Mucosa of descending colon (tissue), 3 donors: ENCODE measurements around the gene ZNF469. TPM values are rescaled to one million over a fixed set of nuclear protein-coding genes. Genes with fewer than 3 reads are reported as not detected.

ENCODE experiments used
- ATAC-seq: fragments of 200-7000 bp; cut with Tn5 transposase; one replicate; pipeline ENCODE4 v1.9.1; 2020; ENCODE audit warnings: mild to moderate bottlenecking, moderate library complexity
- DNase-seq, 3 donors: peaks; one replicate each; pipeline ENCODE4 v3.0.0-alpha.2; 2020
- H3K36me3 ChIP-seq: fragments of 200-600 bp; one replicate; pipeline ENCODE4 v1.8.0; 2021; ENCODE audit warnings: low read depth, mild to moderate bottlenecking
- H3K4me1 ChIP-seq: fragments of 200-600 bp; one replicate; pipeline ENCODE4 v1.8.0; 2021; ENCODE audit warnings: low read depth, mild to moderate bottlenecking
- H3K4me3 ChIP-seq: fragments of 200-600 bp; one replicate; pipeline ENCODE4 v1.8.0; 2021; ENCODE audit warnings: mild to moderate bottlenecking
- H3K9me3 ChIP-seq: fragments of 200-600 bp; one replicate; pipeline ENCODE4 v1.8.0; 2021; ENCODE audit warnings: mild to moderate bottlenecking
- CTCF ChIP-seq: fragments of 200-600 bp; IDR thresholded peaks from one replicate; pipeline ENCODE4 v1.8.0; 2022; ENCODE audit warnings: antibody characterized with exemption, mild to moderate bottlenecking
- intact Hi-C, 2 donors: fragments of 100-400 bp; cut with DNase I in 1 of 2; cut with micrococcal nuclease in 1 of 2; formaldehyde crosslinking; loops; one replicate each; pipeline versions ENCODE4 v1.11.0 to v1.11.1; 2022; cut with DNase I, micrococcal nuclease
- total RNA-seq, 3 donors: library from RNA; stranded (reverse); fragmentation: NEBNext Ultra II Directional in 2 of 3; extraction: Animal tissue kit (Norgen Biotek cat#: 25700) in 2 of 3; gene quantifications; one replicate each; pipeline versions ENCODE4 v1.2.1 to v1.2.4, GENCODE V29; 2021 to 2023
- donor health status: DM: no; HTN: no; CAD: no; lungs with moderate emphysema.
- donor health status: DM: no; HTN: no; CAD: no.
- donor health status: DM: no; HTN: yes; CAD: no.

The ZNF469 gene
- total RNA-seq, 3 donors from 2014 or later: 0.35 to 1.4 (median 0.51) TPM

- H3K9me3 ChIP-seq: no peaks in the 10 kb centered on the region
- DNase-seq (peak in 2 of 3 donors; percentile 7 to 34), ATAC-seq (no peak)
- H3K4me1 ChIP-seq: no peaks in the 10 kb centered on the region
- TF ChIP-seq CTCF: no peak
- intact Hi-C loops: no loop called here
- no peaks in the 10 kb centered on the region for H3K36me3 ChIP-seq
- no peak overlapping the region for H3K4me3 ChIP-seq
These were observed 41.0 kb upstream of the ZNF469 start for GRCh38 chr16:88341551-88342290.

- intact Hi-C loops: no loop called here
- DNase-seq: peak in 2 of 3 donors; percentile 4 to 27
- no peaks in the 10 kb centered on the region for H3K4me1 ChIP-seq
These were observed 40.3 kb upstream of the ZNF469 start for GRCh38 chr16:88342491-88342890.

GRCh38 chr16:88343271-88343791, 39.4 kb upstream of the ZNF469 start:
- ATAC-seq (no peak), DNase-seq (peak in 2 of 3 donors; percentile 1 to 8)
- Histone ChIP-seq H3K9me3 (no peaks in the 10 kb centered on the region), H3K36me3 (no peaks in the 10 kb centered on the region), H3K4me3 (no peak overlapping the region), H3K4me1 (no peaks in the 10 kb centered on the region)
- no peak for TF ChIP-seq CTCF
- intact Hi-C loops: no loop called here

More at GRCh38 chr16:88342491-88342890, 40.3 kb upstream of the ZNF469 start:
- no peak for ATAC-seq
- no peak for TF ChIP-seq CTCF
- no peaks in the 10 kb centered on the region for H3K36me3 ChIP-seq
- H3K4me3 ChIP-seq: no peak overlapping the region
- H3K9me3 ChIP-seq: no peaks in the 10 kb centered on the region

- DNase-seq (peak in 1 of 3 donors; percentile 39), ATAC-seq (no peak)
- TF ChIP-seq CTCF: no peak
- intact Hi-C loops: no loop called here
- H3K4me1 ChIP-seq: no peaks in the 10 kb centered on the region
- H3K4me3 ChIP-seq: no peak overlapping the region
- no peaks in the 10 kb centered on the region for H3K36me3 ChIP-seq
- H3K9me3 ChIP-seq: no peaks in the 10 kb centered on the region
These were observed 38.2 kb upstream of the ZNF469 start for GRCh38 chr16:88344411-88345030.

GRCh38 chr16:88345031-88345720, 37.6 kb upstream of the ZNF469 start:
- intact Hi-C loops: no loop called here
- DNase-seq (peak in 2 of 3 donors; percentile 6 to 44), ATAC-seq (no peak)
- H3K4me3 ChIP-seq: no peak overlapping the region
- TF ChIP-seq CTCF: no peak
- no peaks in the 10 kb centered on the region for H3K36me3 ChIP-seq
- no peaks in the 10 kb centered on the region for H3K4me1 ChIP-seq
- H3K9me3 ChIP-seq: no peaks in the 10 kb centered on the region
